ENCODE results near the gene LSM7. TPM values are rescaled to one million over a fixed set of nuclear protein-coding genes. Genes with fewer than 3 reads are reported as not detected.

Gene LSM7
- total RNA-seq, 1 donor from 2014 or later = 183 TPM

- DNase-seq (ENCODE audit: low spot score) = no peak
- Histone ChIP-seq H2AFZ (replicated peaks) (no peak overlapping the region), H3F3A (ENCODE audit: low read depth) (peaks cover 18% of the 10 kb centered on the region), H3K27me3 (no peaks in the 10 kb centered on the region), H3K4me3 (no peak overlapping the region), H3K79me2 (ENCODE audit: low read depth) (peaks cover 22% of the 10 kb centered on the region), H4K20me1 (ENCODE audit: low read depth) (peaks cover 28% of the 10 kb centered on the region), H3K36me3 (no peaks in the 10 kb centered on the region), H3K4me1 (peaks cover 3% of the 10 kb centered on the region), H3K27ac (no peak overlapping the region), H3K9me3 (ENCODE audit: low read depth) (no peaks in the 10 kb centered on the region), H3K9ac (no peak overlapping the region), H3K4me2 (no peak overlapping the region)
- TF ChIP-seq EZH2phosphoT487 (IDR thresholded peaks at IDR 0.05) = no peak
- no peak for TF ChIP-seq EZH2 (IDR thresholded peaks at IDR 0.05)
- no peak for TF ChIP-seq CTCF (IDR thresholded peaks at IDR 0.05)
- Mint-ChIP-seq H3K9me3 (peaks cover 3% of the 10 kb centered on the region), H3K4me1 (peaks cover 21% of the 10 kb centered on the region), H3K36me3 (peaks cover 8% of the 10 kb centered on the region), H3K27ac (no peak overlapping the region), H3K4me3 (no peak overlapping the region), H3K27me3 (ENCODE audit: insufficient read depth, low read depth) (peaks cover 4% of the 10 kb centered on the region)
Measured at GRCh38 chr19:2340496-2341243, 12.3 kb upstream of the LSM7 start.

GRCh38 chr19:2339644-2340310 lies 11.4 kb upstream of the LSM7 start:
- Mint-ChIP-seq H3K36me3 (peaks cover 6% of the 10 kb centered on the region), H3K9me3 (peaks cover 4% of the 10 kb centered on the region), H3K4me3 (no peak overlapping the region), H3K4me1 (peaks cover 22% of the 10 kb centered on the region), H3K27ac (no peak overlapping the region), H3K27me3 (ENCODE audit: insufficient read depth, low read depth) (peaks cover 5% of the 10 kb centered on the region)
- H3K79me2 ChIP-seq (ENCODE audit: low read depth) = peaks cover 29% of the 10 kb centered on the region
- no peak for DNase-seq (ENCODE audit: low spot score)
- no peak overlapping the region for H2AFZ ChIP-seq (replicated peaks)
- peaks cover 28% of the 10 kb centered on the region for H4K20me1 ChIP-seq (ENCODE audit: low read depth)
- H3K27me3 ChIP-seq = no peaks in the 10 kb centered on the region
- no peak overlapping the region for H3K27ac ChIP-seq
- no peak overlapping the region for H3K4me2 ChIP-seq
- no peaks in the 10 kb centered on the region for H3K9me3 ChIP-seq (ENCODE audit: low read depth)
- H3F3A ChIP-seq (ENCODE audit: low read depth) = peaks cover 26% of the 10 kb centered on the region
- TF ChIP-seq EZH2 (IDR thresholded peaks at IDR 0.05) = no peak
- TF ChIP-seq EZH2phosphoT487 (IDR thresholded peaks at IDR 0.05) = no peak
- TF ChIP-seq CTCF (IDR thresholded peaks at IDR 0.05) = no peak
- H3K4me3 ChIP-seq = no peak overlapping the region
- H3K9ac ChIP-seq = no peak overlapping the region
- H3K4me1 ChIP-seq = peaks cover 3% of the 10 kb centered on the region
- H3K36me3 ChIP-seq = no peaks in the 10 kb centered on the region

GRCh38 chr19:2338751-2339643 lies 10.6 kb upstream of the LSM7 start:
- Histone ChIP-seq H3K4me3 (no peak overlapping the region), H3K9me3 (ENCODE audit: low read depth) (no peaks in the 10 kb centered on the region), H3K4me2 (no peak overlapping the region), H3K4me1 (peaks cover 3% of the 10 kb centered on the region), H3F3A (ENCODE audit: low read depth) (peaks cover 29% of the 10 kb centered on the region), H3K9ac (no peak overlapping the region), H3K27ac (no peak overlapping the region), H3K27me3 (no peaks in the 10 kb centered on the region), H3K36me3 (no peaks in the 10 kb centered on the region), H3K79me2 (ENCODE audit: low read depth) (peaks cover 37% of the 10 kb centered on the region), H2AFZ (replicated peaks) (no peak overlapping the region), H4K20me1 (ENCODE audit: low read depth) (peaks cover 31% of the 10 kb centered on the region)
- Mint-ChIP-seq H3K4me3 (no peak overlapping the region), H3K36me3 (peaks cover 6% of the 10 kb centered on the region), H3K4me1 (peaks cover 22% of the 10 kb centered on the region), H3K27me3 (ENCODE audit: insufficient read depth, low read depth) (peaks cover 5% of the 10 kb centered on the region), H3K27ac (no peak overlapping the region), H3K9me3 (peaks cover 4% of the 10 kb centered on the region)
- no peak for TF ChIP-seq EZH2phosphoT487 (IDR thresholded peaks at IDR 0.05)
- TF ChIP-seq EZH2 (IDR thresholded peaks at IDR 0.05) = no peak
- TF ChIP-seq CTCF (IDR thresholded peaks at IDR 0.05) = no peak
- DNase-seq (ENCODE audit: low spot score) = no peak
